RPMI7951 (cell line): ENCODE measurements around the gene COLEC12. TPM values are rescaled to one million over a fixed set of nuclear protein-coding genes. Genes with fewer than 3 reads are reported as not detected.

Experiments
- DNase-seq: peaks from one replicate; pipeline ENCODE4 v3.0.0-alpha.2; 2012; ENCODE audit warnings: low read depth
- total RNA-seq: library from RNA; depleted of rRNA; stranded (reverse); fragments of >200 nt; shearing (Covaris generic); gene quantifications from 2 replicates; pipeline ENCODE4 v1.2.3, GENCODE V29; 2014

COLEC12 gene
- total RNA-seq, 1 experiment from 2014 or later = 95.0 TPM

- DNase-seq = peak; percentile 79
These were observed 110.7 kb downstream of the COLEC12 start for GRCh38 chr18:389658-390357.

- DNase-seq = no peak
These were observed 112.3 kb downstream of the COLEC12 start for GRCh38 chr18:388200-388599.

DNA sequence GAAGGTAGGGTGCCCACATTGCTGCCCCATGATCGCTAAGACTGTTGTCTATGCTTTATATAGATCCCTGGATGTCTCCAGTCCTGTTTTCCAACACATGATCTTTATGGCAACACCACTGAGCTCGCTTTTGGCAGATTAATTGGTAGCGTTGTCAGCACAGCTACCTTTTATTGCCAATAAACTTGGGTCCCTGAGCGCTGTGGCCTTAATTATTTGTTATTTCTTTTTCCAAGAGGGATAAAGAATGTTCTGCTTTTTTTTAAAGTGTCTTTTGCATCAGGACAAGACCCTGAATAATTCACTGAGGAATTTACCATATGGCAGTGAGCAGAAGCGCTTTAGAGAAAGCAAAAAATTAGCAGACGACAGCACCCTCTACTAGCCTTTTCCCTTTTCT lies 113.5 kb downstream of the COLEC12 start:
- DNase-seq = no peak

DNA sequence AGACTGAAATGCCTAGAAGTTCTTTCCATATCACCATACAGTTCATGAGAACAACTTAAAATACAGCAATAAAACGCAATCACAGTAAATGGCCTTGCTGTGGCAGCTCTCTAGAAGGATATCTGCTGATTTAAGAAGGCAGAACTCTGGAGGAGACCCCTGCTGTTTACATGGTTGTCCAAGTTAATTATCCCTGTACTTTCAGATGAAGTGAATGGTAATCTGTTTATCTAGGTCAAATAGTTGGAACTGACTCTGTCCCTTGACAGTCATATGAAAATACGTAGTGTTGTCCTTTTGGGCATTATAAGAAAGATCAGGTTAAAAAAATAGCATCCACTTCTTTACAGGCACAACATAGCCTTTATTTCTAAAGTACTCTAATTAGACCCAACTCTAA lies 115.6 kb downstream of the COLEC12 start:
- no peak for DNase-seq

- DNase-seq = no peak
These were observed 117.4 kb downstream of the COLEC12 start for GRCh38 chr18:383135-383534.

DNA sequence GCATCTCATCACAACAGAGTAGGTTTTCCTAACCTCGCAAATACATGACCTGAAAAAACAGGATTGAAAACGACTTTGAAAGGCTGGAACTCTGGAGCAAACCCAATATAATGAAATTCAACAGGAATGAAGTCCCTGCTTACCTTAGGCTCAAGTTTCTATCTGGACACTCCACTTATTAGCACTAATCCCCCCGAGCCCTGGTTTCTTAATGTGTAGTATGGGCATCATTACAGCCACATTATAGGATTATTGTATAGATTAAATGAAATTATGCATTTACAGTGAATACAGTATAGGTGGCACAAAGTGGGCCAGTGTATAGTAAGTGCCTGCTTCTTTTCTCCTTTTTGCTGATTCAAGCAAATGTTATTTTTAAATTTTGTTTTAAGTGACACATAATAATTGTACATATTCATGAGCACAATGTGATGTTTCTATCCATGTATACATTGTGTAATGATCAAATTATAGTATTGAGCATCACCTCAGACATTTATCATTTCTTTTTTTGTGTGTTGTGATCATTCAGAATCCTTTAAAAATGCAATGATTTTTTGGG lies 118.0 kb downstream of the COLEC12 start:
- DNase-seq = no peak

GRCh38 chr18:379681-380330 lies 120.7 kb downstream of the COLEC12 start:
- DNase-seq = peak; percentile 93

GRCh38 chr18:378079-378478 lies 122.4 kb downstream of the COLEC12 start:
- DNase-seq = peak; percentile 44

DNA sequence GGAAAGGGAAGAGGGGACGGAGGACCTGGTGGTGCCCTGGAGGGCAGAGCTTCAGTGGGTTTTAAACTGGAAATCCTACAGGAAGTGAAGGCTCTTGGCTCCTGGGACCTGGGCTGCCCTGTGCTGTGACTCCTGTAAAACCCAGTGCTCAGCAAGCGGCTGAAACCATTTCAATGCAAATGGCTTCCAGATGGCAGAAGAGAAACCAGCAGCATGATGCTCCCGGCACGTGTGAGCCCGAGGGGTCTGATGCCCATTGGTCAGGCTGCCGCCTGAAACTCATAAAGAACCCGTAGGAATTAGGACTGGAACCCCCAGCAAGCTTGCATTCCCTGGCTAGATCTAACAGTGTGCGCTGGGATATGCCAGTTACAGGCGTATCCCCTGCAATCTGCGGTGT lies 123.4 kb downstream of the COLEC12 start:
- DNase-seq = peak; percentile 90

DNA sequence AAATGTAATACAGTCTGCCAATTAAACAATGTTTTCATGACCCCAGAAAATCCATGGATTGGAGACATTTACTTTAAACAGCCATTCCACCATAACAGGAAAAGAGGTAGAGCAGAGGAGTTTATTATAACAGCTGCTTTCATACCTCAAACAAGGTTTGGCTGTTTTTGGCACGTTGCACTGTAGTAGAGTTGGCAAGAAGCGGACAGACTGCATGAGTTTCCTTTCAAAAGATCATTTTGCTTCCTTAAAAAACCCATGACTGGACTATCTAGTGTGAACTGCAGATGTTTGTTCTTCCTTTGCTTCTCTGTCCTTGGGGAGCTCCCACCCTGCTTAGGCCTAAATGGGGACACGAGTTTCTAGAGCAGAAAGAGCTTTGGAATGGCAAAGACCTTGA lies 124.2 kb downstream of the COLEC12 start:
- peak; percentile 65 for DNase-seq

DNA sequence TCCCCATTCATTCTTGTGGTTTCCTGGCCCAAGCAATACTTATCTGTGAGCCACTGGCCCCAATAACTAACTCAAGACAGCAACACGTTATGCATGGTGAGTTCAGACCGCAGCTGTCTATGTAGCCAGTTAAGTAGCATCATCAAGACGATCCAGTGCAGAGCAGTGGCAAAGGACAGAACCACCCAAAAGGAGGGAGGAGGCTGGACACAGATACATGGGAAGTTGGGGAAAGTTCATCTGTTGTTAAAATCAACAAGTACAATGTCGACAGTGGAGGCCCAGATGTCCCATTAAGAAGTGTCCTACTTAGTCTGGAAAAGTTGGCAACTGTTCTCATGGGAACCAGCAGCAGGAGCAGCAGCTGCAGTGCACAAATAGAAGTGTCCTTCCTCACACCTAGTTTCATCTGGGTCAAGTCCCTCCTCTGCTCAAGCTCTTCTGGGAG lies 125.8 kb downstream of the COLEC12 start:
- peak; percentile 51 for DNase-seq

DNA sequence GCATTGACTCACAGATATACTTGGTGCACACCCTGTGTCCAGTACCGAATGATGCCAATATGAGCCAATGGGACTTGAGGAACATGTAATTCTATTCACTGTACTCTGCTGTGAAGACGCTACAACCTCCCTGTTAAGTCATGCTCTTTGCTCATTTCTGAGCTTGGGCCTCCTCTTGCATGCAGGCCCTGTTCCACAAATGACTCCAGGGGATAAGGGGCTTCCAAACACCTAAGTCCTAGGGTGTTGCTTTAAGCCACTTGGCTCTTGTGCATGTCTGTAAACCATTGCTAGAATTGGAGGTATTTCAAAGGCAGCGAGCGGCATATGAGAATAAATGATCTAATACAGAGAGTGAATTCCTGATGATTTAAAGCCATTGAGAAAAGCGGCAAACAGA lies 126.7 kb downstream of the COLEC12 start:
- no peak for DNase-seq

GRCh38 chr18:371609-371982 lies 128.9 kb downstream of the COLEC12 start:
- peak; percentile 87 for DNase-seq

GRCh38 chr18:370751-371608 lies 129.5 kb downstream of the COLEC12 start:
- peak; percentile 76 for DNase-seq

GRCh38 chr18:369224-370015 lies 131.1 kb downstream of the COLEC12 start:
- DNase-seq = peak; percentile 51

GRCh38 chr18:366466-367061 lies 133.9 kb downstream of the COLEC12 start:
- no peak for DNase-seq

DNA sequence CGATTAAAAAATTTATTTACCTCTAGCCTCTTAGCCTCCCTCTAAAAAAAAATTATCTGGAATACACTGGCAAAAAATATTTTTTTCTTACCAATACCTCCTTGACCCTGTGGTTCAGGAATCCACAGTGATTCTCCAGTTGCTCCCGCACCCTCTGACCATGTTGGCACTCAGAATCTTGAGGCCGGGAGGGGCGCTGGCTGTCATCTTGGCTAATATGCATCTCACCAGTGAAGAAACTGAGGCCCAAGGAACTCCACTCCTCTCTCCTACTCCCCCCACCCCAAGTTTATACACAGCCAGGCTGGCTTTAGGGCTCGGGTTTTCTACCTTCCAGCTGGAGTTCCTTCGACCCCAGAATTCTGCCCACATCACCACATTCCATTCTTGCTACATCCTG lies 134.8 kb downstream of the COLEC12 start:
- DNase-seq = no peak

DNA sequence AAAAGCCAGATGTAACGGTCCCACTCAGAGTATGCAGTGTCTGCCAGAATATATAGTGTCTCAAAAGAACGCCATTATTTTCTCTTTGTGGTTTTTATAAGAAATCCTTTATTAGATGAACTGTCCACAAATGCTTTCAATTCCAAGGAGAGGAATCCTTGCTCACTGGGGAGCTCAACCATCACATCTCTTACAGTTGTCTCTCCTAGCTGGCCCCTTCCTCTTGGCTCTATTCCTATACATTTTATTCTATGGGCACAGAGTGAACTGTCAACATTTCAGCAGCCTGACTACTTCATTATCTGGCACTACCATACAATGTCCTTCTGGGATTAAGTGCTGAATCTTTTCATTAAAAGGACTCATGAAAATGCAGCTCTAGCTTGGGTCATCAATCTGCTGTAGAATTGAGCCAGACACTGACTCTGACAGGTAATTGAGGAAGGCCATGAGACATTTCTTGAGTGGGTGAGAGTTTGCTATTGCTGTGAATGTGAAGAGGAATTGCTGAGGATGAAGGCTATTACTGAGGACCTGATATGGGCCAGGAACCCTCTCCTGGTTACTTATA lies 136.2 kb downstream of the COLEC12 start:
- no peak for DNase-seq

GRCh38 chr18:363301-364085 lies 137.0 kb downstream of the COLEC12 start:
- peak; percentile 93 for DNase-seq
